OCI-LY7 (cell line): ENCODE data around the gene KRTAP4-9.

Source experiments
- CTCF ChIP-seq: fragments of 200-600 bp; sonication (generic); conservative IDR thresholded peaks from 2 replicates; pipeline ENCODE4 v1.5.1; 2014; ENCODE audit warnings: mild to moderate bottlenecking, antibody characterized with exemption, low read length, moderate library complexity, mixed read lengths
- EZH2phosphoT487 ChIP-seq: fragments of 200-600 bp; sonication (generic); IDR thresholded peaks from 2 replicates; pipeline ENCODE4 v1.6.1; 2018; ENCODE audit warnings: low read depth, borderline replicate concordance, mild to moderate bottlenecking, mixed run types, antibody characterized with exemption, low read length, moderate library complexity, mixed read lengths

DNA sequence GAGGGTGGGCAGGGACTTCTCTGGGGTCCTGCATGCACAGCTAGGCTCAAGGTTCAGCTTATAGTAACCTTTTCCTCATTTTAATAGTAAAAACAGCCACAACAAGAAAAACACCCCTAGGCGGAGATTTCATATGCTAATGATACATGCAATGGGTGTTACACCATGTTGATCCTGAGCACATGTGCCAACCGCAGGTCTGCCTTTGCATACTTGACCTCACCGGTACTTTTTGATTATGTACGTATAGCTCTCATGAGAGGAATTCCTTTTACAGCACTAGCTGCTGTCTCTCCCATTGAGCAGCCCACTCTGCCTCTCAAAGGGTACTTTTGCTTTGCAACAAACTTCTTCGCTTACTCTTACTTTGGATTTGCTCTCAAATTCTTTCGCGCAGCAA, 9.1 kb upstream of the KRTAP4-9 start:
- TF ChIP-seq CTCF (no peak), EZH2phosphoT487 (no peak)
